Neural cell (in vitro differentiated cells): Measurements from ENCODE around the gene CDYL.

Experiments
- EP300 ChIP-seq: fragments of 450-650 bp; conservative IDR thresholded peaks from 2 replicates; pipeline ENCODE4 v1.6.1; 2014; ENCODE audit warnings: antibody characterized with exemption, mild to moderate bottlenecking, moderate library complexity; ENCODE audit not compliant: poor library complexity, severe bottlenecking
- TF ChIP-seq, protein P1 (sequence below): fragments of 450-650 bp; IDR thresholded peaks from 2 replicates; pipeline ENCODE4 v1.5.1; 2014; ENCODE audit warnings: antibody characterized with exemption, mild to moderate bottlenecking, moderate library complexity; ENCODE audit not compliant: poor library complexity, severe bottlenecking

DNA sequence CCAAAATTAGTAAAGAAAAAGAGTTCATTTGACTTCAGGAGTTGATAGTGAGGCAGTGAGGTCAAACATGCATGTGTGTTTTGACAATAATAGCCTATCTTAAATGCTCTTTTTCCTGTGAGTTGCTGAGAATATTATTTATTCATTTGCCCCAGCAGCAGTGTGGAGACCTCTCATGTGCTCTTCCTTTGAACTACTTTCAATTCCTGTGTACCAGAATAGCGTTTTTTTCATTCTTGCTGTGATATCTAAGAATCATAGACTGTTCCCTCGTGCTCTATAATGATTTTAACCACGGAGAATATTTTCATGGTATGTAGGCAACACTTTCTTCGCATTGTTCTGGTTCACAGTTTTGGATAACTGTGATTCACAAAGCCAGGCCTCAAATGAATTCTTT is 5.2 kb downstream of the CDYL start:
- TF ChIP-seq EP300, result no peak
- TF ChIP-seq, protein P1, sequence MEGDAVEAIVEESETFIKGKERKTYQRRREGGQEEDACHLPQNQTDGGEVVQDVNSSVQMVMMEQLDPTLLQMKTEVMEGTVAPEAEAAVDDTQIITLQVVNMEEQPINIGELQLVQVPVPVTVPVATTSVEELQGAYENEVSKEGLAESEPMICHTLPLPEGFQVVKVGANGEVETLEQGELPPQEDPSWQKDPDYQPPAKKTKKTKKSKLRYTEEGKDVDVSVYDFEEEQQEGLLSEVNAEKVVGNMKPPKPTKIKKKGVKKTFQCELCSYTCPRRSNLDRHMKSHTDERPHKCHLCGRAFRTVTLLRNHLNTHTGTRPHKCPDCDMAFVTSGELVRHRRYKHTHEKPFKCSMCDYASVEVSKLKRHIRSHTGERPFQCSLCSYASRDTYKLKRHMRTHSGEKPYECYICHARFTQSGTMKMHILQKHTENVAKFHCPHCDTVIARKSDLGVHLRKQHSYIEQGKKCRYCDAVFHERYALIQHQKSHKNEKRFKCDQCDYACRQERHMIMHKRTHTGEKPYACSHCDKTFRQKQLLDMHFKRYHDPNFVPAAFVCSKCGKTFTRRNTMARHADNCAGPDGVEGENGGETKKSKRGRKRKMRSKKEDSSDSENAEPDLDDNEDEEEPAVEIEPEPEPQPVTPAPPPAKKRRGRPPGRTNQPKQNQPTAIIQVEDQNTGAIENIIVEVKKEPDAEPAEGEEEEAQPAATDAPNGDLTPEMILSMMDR, result no peak
